HG03175 (cell line): ENCODE data around the gene SYNJ1.
"Not testable (repeated sequence)": the region's sequence is repeated elsewhere in the genome, so short reads cannot be mapped to it uniquely, and the experiment has no call there.

Experiments
- ATAC-seq: cut with Tn5 transposase; IDR thresholded peaks from one replicate; pipeline ENCODE4 v1.9.1; 2021; ENCODE audit warnings: mild to moderate bottlenecking, moderate library complexity; ENCODE audit not compliant: unreplicated experiment

SYNJ1 gene

DNA sequence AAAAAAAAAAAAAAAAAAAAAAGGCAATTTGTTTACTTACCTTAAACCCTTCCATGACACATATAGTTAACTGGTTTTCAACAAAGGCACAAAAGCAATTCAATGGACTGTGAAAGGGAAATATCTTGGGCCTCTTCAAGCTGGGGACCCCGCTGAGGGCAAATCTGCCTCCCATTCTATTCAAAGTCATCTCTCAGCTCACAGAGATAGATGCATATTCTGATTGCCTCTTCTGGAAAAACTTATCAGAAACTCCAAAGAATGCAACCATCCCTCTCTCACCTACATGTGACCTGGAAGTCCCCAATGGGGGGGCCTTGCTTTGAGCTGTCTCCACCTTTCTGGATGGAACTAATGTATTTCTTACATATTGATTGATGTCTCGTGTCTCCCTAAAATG is 12.1 kb upstream of the SYNJ1 start:
- no peak for ATAC-seq

DNA sequence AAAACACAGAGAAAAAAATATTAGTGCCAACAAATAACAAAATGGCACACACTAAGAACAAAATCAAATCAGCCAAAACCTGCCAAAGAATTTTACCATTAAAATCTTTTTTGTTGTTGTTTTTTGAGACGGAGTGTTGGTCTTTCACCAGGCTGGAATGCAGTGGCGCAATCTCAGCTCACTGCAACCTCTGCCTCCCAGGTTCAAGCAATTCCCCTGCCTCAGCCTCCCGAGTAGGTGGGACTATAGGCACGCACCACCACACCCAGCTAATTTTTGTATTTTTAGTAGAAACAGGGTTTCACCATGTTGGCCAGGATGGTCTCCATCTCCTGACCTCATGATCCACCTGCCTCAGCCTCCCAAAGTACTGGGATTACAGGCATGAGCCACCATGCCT is 8.3 kb upstream of the SYNJ1 start:
- ATAC-seq = not testable (repeated sequence)

DNA sequence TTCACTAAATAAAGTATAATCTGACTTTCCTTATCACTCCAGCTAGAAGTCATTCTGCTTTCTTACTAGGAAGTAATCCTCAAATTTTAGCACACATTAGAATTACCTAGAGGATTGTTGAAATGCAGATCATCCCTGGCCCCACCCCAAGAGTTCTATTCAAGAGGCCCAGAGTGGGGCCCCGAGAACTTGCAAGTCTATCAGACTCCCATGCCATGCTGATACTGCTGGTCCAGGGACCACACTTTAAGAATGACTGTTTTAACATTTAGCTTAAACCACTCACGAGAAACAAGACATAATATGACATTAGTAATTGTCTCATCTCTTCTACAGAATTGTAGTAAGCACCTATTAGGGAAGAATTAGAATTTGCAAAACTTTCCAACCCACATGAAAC is 7.7 kb upstream of the SYNJ1 start:
- no peak for ATAC-seq

DNA sequence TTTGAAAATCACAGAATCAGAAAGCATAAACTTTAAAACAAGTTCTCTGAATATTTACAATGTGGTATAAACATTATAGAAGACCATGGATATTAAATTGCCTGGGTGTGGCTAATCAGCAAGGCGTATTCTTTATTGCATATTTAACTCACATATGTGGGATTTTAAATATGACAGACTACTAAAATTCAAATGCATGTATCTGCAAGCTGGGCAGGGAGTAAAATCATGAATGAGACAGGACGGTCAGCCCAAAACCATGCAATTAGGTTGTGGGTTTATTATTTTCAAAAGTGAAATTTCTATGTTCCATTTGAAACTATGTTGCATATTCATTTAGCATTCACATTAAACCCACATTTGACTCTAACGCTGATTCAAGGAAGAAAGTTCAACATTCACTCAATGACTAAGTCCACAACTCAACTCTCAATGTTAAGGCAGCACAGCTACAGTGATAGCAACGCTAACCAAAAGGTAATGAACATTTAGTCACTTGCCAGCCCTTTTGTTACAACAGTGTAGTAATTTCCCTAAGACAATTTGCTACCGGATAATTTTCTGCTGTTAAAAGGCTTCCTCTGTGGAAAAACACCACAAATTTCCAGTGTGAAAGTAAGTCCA is 6.3 kb upstream of the SYNJ1 start:
- no peak for ATAC-seq

DNA sequence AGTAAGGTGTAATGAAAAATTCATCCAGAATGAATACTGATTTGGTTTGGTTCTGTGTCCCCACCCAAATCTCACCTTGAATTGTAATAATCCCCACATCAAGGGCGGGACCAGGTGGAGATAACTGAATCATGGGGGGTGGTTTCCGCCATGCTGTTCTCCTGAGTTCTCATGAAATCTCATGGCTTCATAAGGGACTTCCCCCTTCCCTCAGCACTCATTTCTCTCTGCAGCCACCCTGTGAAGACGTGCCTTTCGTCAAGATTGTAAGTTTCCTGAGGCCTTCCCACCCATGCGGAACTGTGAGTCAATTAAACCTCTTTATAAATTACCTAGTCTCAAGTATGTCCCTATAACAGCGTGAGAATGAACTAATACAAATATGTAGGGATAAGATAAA is 5.5 kb upstream of the SYNJ1 start:
- no peak for ATAC-seq

DNA sequence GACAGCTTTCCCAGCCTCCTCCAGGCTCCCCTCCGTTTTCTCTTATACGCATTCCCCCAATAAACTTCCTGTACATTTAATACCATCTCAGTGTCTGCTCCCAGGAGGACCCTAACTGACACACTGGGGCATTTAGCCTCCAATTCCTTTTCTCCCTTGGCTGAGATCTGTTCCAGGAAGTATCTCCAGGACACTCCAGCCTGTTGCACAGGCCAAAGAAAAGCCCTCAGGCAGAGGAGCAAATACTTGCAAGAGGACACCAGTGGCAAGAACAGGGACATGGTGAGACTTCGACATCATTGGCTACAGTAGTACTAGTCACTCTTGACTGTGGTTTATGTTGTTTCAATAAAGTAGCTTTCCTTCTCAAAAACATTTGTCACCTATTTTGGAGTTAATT is 4.7 kb upstream of the SYNJ1 start:
- ATAC-seq = no peak

DNA sequence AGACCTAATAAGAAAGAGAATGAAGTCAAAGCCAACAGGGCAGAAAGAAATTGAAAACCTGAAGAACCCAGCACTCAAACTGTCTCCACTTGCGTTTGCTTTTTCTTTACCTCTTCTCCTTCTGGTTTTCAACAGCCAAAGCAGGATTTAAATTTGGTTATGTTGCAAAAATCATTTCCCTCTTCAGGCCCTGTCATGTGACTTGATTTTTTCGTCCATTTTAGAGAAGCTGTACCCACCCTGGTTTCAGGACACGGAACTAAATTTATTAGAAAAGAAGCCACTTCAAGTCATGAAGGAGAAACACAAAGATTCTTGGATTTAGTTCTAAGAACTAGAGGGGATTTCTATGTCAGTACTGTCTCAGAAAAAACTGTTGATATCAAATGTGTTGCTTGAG is 1.0 kb upstream of the SYNJ1 start:
- no peak for ATAC-seq

DNA sequence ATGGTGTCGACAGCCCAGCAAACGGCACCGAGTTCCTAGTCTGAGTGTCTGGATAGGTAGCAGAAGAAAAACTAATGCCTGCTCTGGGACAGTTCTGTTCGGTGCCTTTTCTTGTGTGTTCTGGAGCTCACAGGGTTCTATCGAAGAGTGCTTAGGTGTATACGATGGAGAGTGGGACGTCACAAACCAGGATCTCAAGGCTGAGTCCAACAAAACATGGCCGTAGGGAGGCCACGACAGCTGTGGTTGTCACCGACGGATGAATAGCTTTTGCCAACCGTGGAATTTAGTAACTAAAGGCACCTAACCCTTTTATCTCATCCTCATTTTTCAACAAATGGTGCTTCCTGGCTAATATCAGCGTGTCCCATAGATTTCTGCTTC is 635 bp upstream of the SYNJ1 start:
- ATAC-seq = no peak

DNA sequence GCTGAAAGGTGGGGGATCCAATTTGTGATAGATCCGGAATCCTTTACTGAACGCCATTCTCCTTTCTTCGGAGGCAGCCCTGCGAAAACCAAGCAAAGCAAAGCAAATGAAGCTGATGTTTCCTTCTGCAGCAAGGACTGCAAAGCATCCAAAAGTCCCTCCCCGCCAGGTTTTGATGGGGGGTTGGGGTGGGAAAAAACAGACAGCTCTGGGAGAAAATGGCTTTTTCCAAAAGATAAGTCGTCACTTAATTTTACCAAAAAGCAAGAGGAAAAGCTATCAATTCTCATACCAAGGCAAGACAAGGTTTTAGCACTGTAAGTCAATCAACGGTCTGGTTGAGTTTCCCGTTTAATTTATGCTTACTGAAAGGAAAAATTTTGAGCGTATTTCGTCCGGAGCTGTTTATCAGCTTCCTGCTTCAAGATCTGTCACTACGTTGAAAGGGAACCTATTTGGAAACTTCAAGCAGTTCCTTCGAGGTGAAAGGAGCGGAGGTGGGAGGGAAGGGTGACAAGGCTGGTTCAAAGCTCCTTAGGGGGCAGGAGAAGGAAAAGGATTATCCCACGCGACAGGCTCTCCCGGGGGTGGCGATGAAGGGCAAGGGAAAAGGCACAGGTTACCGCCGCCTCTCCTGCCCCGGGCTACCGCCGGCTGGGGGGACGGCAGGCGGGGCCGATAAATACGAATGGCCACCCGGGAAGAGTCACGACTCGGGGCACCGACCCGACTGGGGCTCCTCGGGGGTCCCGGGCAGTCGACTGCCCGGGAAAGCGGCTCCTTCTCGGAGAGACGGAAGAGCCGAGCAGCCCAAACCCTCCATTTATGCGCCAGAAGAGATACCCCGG is 750 bp downstream of the SYNJ1 start:
- ATAC-seq = peak; percentile 14

DNA sequence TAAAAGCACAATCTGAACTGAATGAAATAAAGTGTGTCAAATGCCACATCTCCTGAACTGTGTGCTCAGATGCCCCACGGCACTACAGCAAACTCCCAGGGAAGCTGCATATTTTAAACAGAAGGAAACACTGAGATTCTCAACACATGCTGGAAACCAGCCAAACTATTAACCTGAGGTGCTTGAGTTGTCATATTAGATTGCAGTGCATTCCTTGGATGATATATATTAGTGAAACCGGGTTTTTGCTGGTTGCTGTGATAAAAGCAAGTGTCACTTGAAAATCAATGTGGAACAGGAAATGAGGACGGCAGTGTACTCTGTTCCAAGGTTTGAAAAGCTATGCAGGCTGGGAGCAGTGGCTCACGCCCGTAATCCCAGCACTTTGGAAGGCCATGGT is 8.7 kb downstream of the SYNJ1 start:
- ATAC-seq = no peak

DNA sequence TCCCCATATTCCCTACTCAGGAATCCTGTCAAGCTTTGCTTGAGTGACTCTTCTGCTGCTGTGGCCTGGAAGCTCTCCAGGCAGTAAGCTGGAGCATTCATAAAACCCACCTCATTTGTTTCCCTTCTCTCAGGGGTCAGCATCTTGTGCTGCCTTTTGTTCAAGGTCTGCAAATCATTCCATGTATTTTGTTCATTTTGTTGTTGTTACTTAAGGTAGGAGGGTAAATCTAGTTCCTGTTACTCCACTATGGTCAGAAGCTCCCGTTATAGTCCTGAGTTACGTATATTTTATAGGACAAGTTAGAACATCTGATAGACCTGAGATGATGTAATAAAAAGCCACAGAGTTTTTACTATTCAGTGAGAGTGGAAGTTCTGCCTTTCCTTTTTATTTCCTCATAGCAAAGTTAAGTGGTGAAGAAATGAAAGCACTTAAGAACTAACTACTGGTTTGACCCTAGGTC is 9.9 kb downstream of the SYNJ1 start:
- ATAC-seq = no peak

DNA sequence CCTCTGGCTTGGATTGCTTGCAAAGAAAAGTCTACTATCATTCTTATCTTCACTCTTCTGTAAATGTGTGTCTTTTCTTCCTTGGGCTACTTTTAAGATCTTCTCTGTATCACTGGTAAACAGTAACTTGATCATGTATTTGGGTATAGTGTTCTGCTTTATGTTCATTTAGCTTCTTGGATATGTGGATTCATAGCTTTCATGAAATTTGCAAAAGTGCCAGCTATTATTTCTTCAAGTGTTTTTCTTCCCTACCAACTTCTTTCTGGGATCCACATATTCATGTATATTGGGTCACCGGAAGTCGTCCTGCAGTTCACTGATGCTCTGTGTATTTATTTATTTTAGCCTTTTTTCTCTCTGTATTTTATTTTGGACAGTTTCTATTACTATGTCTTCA is 11.3 kb downstream of the SYNJ1 start:
- ATAC-seq = no peak

DNA sequence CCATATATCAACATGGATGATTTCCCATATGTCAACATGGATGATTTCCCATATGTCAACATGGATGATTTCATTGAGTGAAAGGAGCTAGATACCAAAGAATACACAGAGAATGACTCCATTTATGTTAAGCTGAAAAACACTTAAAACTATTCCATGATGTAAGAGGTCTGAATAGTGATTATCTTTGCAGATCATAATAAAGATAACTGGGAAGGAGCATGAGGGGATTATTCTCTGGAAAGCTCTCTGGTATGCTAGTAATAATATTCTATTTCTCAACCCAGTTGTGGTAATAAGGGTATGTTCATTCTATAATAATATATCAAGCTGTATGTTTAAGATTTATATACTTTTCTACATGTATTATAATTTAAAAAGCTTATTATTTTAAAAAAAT is 14.1 kb downstream of the SYNJ1 start:
- no peak for ATAC-seq

DNA sequence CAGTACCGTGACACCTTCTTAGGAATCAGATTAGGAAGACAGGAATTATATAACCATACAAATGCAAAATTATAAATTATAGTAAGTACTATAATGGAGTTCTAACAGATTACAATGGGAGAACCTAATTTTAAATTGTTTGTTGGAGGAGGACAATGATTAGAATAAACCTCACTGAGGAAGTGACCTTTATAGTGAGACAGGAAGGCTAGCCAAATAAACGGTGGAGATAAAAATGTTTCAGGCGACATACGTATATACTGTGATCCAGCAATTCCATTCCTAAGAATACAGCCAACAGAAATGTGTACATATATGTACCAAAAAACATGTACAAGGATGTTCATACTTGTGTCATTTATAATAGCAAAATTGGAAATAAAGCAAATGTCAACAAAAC is 15.2 kb downstream of the SYNJ1 start:
- no peak for ATAC-seq

DNA sequence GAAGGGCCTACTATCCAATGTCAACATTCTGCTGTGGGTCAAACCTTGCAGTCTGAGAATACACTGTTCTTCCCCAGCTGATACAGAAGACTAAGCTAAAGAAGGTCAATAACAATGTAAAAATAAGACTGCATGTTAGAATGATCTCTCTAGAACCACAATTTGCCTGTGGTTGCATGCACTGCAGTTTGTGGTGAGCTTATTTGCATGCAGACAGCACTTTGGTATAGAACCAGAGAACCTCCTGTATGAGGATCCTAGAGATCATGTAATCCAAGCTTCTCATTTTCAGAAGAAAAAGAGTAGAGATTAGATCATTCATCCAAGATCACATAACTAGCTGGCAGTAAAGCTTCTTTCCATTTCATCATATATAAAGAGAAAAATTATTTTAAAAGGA is 15.8 kb downstream of the SYNJ1 start:
- ATAC-seq = peak; percentile 96

DNA sequence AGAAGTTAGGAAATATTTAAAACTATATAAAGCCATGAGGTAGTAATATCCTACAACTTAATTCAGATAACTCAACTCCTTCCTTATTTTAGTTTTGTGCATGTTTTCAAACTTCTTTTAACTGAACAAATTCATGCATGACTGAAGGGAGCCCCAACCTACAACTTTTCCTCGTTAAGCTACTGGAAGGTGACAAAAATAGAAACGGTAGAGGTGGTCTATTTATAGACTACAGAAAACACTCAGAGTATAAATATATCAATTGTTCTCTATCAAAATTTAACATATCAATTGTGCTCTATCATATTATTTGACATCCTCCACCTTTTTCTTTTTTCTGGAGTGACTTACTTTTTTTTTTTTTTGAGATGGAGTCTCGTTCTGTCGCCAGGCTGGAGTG is 16.8 kb downstream of the SYNJ1 start:
- ATAC-seq = no peak

DNA sequence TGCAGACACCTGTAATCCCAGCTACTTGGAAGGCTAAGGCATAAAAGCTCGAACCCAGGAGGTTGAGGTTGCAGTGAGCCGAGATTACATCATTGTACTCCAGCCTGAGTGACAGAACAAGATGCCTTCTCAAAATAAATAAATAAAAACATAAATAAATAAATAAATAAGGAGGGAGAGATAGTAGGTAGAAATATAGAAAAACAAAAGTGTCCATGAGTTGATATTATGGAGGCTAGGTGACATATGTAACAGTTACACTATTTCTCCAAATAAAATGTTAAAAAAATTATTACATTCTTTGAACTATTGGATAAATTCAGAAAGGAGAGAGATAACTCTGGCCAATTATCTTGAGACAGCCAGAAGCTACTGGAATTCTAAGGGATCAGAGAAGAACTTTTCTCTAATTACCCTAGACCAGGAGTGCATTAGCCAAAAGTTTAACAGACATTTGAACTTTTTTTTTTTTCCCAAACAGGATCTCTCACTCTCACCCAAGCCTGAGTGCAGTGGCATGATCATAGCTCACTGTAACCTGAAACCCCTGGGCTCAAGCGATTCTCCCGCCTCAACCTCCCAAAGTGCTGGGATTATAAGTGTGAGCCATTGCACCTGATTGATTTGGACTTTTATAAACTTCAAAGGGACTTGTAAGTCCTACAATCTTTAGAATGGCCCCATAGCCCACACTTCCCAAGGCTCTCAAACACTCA is 17.6 kb downstream of the SYNJ1 start:
- no peak for ATAC-seq

DNA sequence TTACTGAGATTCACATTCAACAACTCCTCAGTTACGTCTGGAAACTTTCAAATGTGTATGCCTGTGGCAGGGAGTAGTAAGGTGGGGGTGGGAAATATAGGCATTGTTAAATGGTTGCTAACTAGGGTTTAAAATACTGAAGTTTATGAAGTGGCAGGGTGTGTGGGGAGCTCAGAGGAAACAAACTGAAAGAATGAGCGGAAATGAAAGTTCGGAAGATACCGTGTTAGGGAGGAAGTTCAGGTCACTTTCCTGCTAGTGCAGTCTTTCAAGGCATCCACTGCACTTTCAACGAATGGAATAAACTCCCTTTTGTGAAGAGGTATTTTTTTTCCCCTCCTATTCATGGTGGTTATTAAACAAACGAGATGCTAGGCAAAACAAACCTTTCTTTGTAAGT is 19.7 kb downstream of the SYNJ1 start:
- ATAC-seq = no peak

DNA sequence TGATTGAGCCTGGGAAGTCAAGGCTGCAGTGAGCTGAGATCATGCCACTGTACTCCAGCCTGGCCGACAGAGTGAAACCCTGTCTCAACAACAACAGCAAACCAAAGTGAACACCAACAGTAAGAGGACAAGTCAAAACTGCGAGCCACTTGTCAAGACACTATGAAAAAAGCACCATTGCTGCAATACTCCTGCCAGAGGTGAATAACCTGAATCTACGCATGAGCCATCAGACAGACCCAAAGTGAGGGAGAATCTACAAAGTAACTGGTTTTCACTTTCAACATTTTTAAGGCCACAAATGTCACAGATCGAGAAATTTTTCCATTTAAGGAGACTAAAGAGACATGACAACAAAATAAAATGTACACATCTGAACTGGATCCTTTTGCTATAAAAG is 21.9 kb downstream of the SYNJ1 start:
- ATAC-seq = no peak

DNA sequence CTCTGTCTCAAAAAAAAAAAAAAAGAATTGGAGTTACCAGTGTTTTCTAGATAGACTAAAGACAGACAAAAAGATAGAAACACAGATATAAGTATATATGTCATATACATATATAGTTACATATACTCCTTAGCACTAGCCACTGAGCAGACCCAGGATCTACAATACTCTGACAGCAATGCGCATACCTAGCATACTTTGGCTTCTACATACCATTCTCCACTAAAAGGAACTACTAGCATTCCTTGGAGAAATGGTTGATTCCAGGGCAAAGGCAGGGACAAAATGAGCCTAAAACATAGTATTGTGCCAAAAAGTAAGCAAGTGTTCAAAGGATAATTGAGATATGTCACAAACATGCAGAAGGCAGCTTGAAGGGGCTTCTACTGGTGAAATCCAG is 22.7 kb downstream of the SYNJ1 start:
- ATAC-seq = no peak

DNA sequence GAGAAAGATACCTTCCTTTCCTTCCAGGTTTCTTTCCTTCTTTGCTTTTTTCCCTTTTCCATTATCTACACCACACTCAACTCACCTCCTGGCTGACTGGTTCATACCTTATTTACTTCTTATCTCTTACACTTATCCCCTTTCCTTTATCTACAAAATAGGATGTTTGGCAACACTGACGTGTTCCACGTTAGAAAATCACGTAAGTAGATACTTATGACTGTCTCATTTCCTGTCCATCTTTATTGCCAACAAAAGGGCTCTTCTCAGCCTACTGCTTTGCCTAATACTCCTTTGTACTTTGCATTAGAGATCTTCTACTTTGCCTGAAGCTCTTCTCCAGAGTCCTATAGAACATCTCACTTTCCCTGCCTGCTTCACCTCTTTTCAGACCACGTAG is 25.1 kb downstream of the SYNJ1 start:
- ATAC-seq = no peak
